HCT116 (cell line): ENCODE measurements around the gene EWSR1. TPM values are rescaled to one million over a fixed set of nuclear protein-coding genes. Genes with fewer than 3 reads are reported as not detected.

Source experiments
- ATAC-seq: fragments of 200-7000 bp; cut with Tn5 transposase; 2 replicates; pipeline ENCODE4 v1.9.1; 2020; ENCODE audit warnings: mild to moderate bottlenecking, moderate library complexity
- BruUV-seq: library from RNA; stranded (reverse); fragments of 400-500 nt; replicated peaks from 2 replicates; lab custom pipeline; 2021; lab: Mats Ljungman, UMichigan
- CTCF ChIA-PET: fragments of 300-600 bp; sonication (Branson Sonifier 250); formaldehyde crosslinking; loops from one replicate; lab custom pipeline; 2021; ENCODE audit warnings: antibody characterized with exemption; lab: Charles Lee
- POLR2A ChIA-PET: fragments of 300-600, 350-600 bp; sonication (Branson Sonifier 250); formaldehyde crosslinking; loops from one replicate; lab custom pipeline; 2021; ENCODE audit warnings: antibody characterized with exemption; lab: Charles Lee
- RAD21 ChIA-PET, 2 experiments: fragments of 300-600 bp; sonication (Branson Sonifier 250); formaldehyde crosslinking; loops; one replicate each; lab custom pipeline; 2023; ENCODE audit warnings: low total read pairs in 2 of 2; ENCODE audit not compliant: uncharacterized antibody in 2 of 2, unreplicated experiment in 2 of 2, low non-redundant PET in 1 of 2; lab: Charles Lee
- DNase-seq: peaks from one replicate; pipeline ENCODE4 v3.0.0-alpha.2; 2010; ENCODE audit warnings: low read depth, low spot score
- H2AFZ ChIP-seq: fragments of 200-600 bp; shearing (Covaris generic), sonication (generic); 2 replicates; pipeline ENCODE4 v1.6.1; 2017; ENCODE audit warnings: low read depth, mixed run types, mixed read lengths, antibody characterized with exemption, low read length; ENCODE audit not compliant: poor library complexity, severe bottlenecking
- H3K27ac ChIP-seq: 2 replicates; pipeline ENCODE4 v1.5.1; 2012; ENCODE audit warnings: low read depth, low read length
- H3K27me3 ChIP-seq: fragments of 200-600 bp; sonication (generic); 2 replicates; pipeline ENCODE4 v1.6.1; 2016; ENCODE audit warnings: mixed run types, low read length, mixed read lengths; ENCODE audit not compliant: insufficient read depth
- H3K36me3 ChIP-seq, 2 experiments: fragments of 200-500 bp in 1 of 2; fragments of 200-600 bp in 1 of 2; sonication (Bioruptor generic) in 1 of 2; sonication (generic) in 1 of 2; 2 replicates each; pipeline versions ENCODE4 v1.5.1 to v1.6.1; 2014 to 2016; ENCODE audit warnings: low read length in 2 of 2, inconsistent platforms in 1 of 2, mixed read lengths in 1 of 2, mixed run types in 1 of 2; ENCODE audit not compliant: insufficient read depth in 2 of 2, control insufficient read depth in 1 of 2
- H3K4me1 ChIP-seq, 2 experiments: fragments of 200-600 bp in 1 of 2; sonication (generic) in 1 of 2; 2 replicates each; pipeline versions ENCODE4 v1.5.1 to v1.6.1; 2012 to 2017; ENCODE audit warnings: low read length in 2 of 2, inconsistent platforms in 1 of 2, mild to moderate bottlenecking in 1 of 2, mixed read lengths in 1 of 2, mixed run types in 1 of 2, moderate library complexity in 1 of 2; ENCODE audit not compliant: insufficient read depth in 2 of 2, control insufficient read depth in 1 of 2
- H3K4me2 ChIP-seq: fragments of 200-600 bp; sonication (generic); 2 replicates; pipeline ENCODE4 v1.6.1; 2017; ENCODE audit warnings: mixed run types, low read length, mixed read lengths
- H3K4me3 ChIP-seq, 2 experiments: fragments of 200-600 bp in 1 of 2; sonication (generic) in 1 of 2; replicated peaks in 1 of 2; 2 replicates each; pipeline ENCODE4 v1.5.1; 2011 to 2016; ENCODE audit warnings: low read length in 2 of 2, control low read depth in 1 of 2, low read depth in 1 of 2, mild to moderate bottlenecking in 1 of 2, mixed read lengths in 1 of 2, mixed run types in 1 of 2
- H3K79me2 ChIP-seq: fragments of 200-600 bp; sonication (generic); 2 replicates; pipeline ENCODE4 v1.6.1; 2017; ENCODE audit warnings: mild to moderate bottlenecking, mixed run types, low read length, moderate library complexity, mixed read lengths; ENCODE audit not compliant: insufficient read depth
- H3K9ac ChIP-seq: fragments of 200-600 bp; sonication (generic); 2 replicates; pipeline ENCODE4 v1.6.1; 2016; ENCODE audit warnings: low read length, mixed read lengths
- H3K9me2 ChIP-seq: fragments of 200-600 bp; sonication (generic), shearing (Covaris generic); 2 replicates; pipeline ENCODE4 v1.6.1; 2017; ENCODE audit warnings: mixed run types, mild to moderate bottlenecking, moderate library complexity; ENCODE audit not compliant: insufficient read depth
- H3K9me3 ChIP-seq, 2 experiments: fragments of 200-500 bp in 1 of 2; fragments of 200-600 bp in 1 of 2; sonication (Bioruptor generic) in 1 of 2; sonication (generic) in 1 of 2; 2 replicates each; pipeline ENCODE4 v1.6.1; 2014 to 2017; ENCODE audit warnings: low read length in 2 of 2, mixed read lengths in 2 of 2, inconsistent platforms in 1 of 2, low read depth in 1 of 2, mild to moderate bottlenecking in 1 of 2, mixed run types in 1 of 2, moderate library complexity in 1 of 2; ENCODE audit not compliant: control insufficient read depth in 1 of 2, insufficient read depth in 1 of 2
- H4K20me1 ChIP-seq: fragments of 200-600 bp; sonication (generic), shearing (Covaris generic); 2 replicates; pipeline ENCODE4 v1.6.1; 2017; ENCODE audit warnings: mixed run types, mild to moderate bottlenecking, moderate library complexity; ENCODE audit not compliant: insufficient read depth
- CBX3 ChIP-seq: IDR thresholded peaks from 2 replicates; pipeline ENCODE4 v1.6.1; 2012; ENCODE audit warnings: low read depth
- EGR1 ChIP-seq: IDR thresholded peaks from 2 replicates; pipeline ENCODE4 v1.6.1; 2012; ENCODE audit warnings: low read depth
- ELF1 ChIP-seq: IDR thresholded peaks from 2 replicates; pipeline ENCODE4 v1.6.1; 2012; ENCODE audit warnings: low read depth, borderline replicate concordance
- EZH2 ChIP-seq: fragments of 200-600 bp; sonication (generic); IDR thresholded peaks from 2 replicates; pipeline ENCODE4 v1.6.1; 2017; ENCODE audit warnings: antibody characterized with exemption, mixed run types
- EZH2phosphoT487 ChIP-seq: fragments of 200-600 bp; IDR thresholded peaks from 2 replicates; pipeline ENCODE4 v1.6.1; 2018; ENCODE audit warnings: antibody characterized with exemption, borderline replicate concordance
- FOSL1 ChIP-seq: IDR thresholded peaks from 2 replicates; pipeline ENCODE4 v1.6.1; 2012; ENCODE audit warnings: low read depth
- POLR2A ChIP-seq: IDR thresholded peaks from 2 replicates; pipeline ENCODE4 v1.7.0; 2011; ENCODE audit warnings: borderline replicate concordance; ENCODE audit not compliant: insufficient read depth, insufficient read length; ENCODE audit errors: extremely low read depth
- POLR2AphosphoS5 ChIP-seq: IDR thresholded peaks from 2 replicates; pipeline ENCODE4 v1.6.1; 2011; ENCODE audit warnings: mild to moderate bottlenecking, low read depth, low read length, moderate library complexity
- SIN3A ChIP-seq: IDR thresholded peaks from 2 replicates; pipeline ENCODE4 v1.6.1; 2012; ENCODE audit warnings: low read depth
- SP1 ChIP-seq: IDR thresholded peaks from 2 replicates; pipeline ENCODE4 v1.6.1; 2012; ENCODE audit warnings: low read depth
- SRF ChIP-seq: IDR thresholded peaks from 2 replicates; pipeline ENCODE4 v1.6.1; 2012; ENCODE audit warnings: low read depth
- TCF7L2 ChIP-seq: IDR thresholded peaks from 2 replicates; pipeline ENCODE4 v1.7.0; 2011; ENCODE audit warnings: borderline replicate concordance, inconsistent platforms; ENCODE audit not compliant: insufficient read depth, insufficient read length; ENCODE audit errors: extremely low read depth
- YY1 ChIP-seq: IDR thresholded peaks from 2 replicates; pipeline ENCODE4 v1.6.1; 2011; ENCODE audit warnings: low read length, low read depth, moderate library complexity, mild to moderate bottlenecking; ENCODE audit not compliant: insufficient replicate concordance; ENCODE audit errors: extremely low read depth
- ZFX ChIP-seq: fragments of 450-650 bp; IDR thresholded peaks from 2 replicates; pipeline ENCODE4 v1.6.1; 2017
- ZNF274 ChIP-seq: fragments of 200-500 bp; sonication (Bioruptor generic); IDR thresholded peaks from 2 replicates; pipeline ENCODE4 v1.6.1; 2014; ENCODE audit warnings: mild to moderate bottlenecking, low read depth, low read length, inconsistent platforms
- intact Hi-C: fragments of 100-400 bp; cut with micrococcal nuclease; formaldehyde crosslinking; loops from 2 replicates; pipeline ENCODE4 v1.10.0; 2022
- total RNA-seq: library from RNA; stranded (reverse); gene quantifications from one replicate; pipeline ENCODE4 v1.2.1, GENCODE V29; 2021; ENCODE audit not compliant: unreplicated experiment
- TF ChIP-seq, protein P1 (sequence below), 3 experiments: fragments of 200-600 bp in 1 of 3; sonication (generic) in 1 of 3; IDR thresholded peaks in 2 of 3; conservative IDR thresholded peaks in 1 of 3; 2 replicates each; pipeline ENCODE4 v1.5.1; 2012 to 2017; ENCODE audit warnings: low read depth in 2 of 3, low read length in 2 of 3, antibody characterized with exemption in 1 of 3, borderline replicate concordance in 1 of 3, control low read depth in 1 of 3, mild to moderate bottlenecking in 1 of 3, mixed read lengths in 1 of 3, mixed run types in 1 of 3, moderate library complexity in 1 of 3; ENCODE audit not compliant: insufficient read depth in 1 of 3
- TF ChIP-seq, protein P2 (sequence below): IDR thresholded peaks from 2 replicates; pipeline ENCODE4 v1.6.1; 2012
- TF ChIP-seq, protein P3 (sequence below): IDR thresholded peaks from 2 replicates; pipeline ENCODE4 v1.6.1; 2012
- TF ChIP-seq, protein P4 (sequence below): IDR thresholded peaks from 2 replicates; pipeline ENCODE4 v1.6.1; 2012; ENCODE audit warnings: low read depth

EWSR1 gene
- total RNA-seq, 1 experiment from 2014 or later = 335 TPM

DNA sequence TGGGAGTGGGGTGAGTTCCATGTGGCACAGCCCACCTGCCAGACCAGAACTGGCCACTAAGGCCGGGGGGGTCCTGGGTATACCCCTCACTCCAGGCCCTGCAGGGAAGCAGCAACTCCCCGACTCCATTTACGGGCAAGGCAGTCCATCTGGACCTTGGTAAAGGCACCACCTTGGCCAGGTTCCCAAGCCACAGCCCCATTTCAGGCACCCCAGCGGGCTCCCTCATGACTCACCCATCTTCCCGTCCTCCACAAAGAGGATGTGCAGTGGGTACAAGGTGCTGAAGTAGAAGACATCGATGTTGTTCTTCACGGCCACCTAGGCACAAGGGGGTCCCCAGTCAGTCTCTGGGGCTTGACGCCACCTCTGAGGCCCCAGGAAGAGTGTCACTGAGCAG lies 63.1 kb downstream of the EWSR1 start:
- no peak overlapping the region for H3K27ac ChIP-seq
- no peaks in the 10 kb centered on the region for H4K20me1 ChIP-seq
- DNase-seq (no peak), ATAC-seq (no peak)
- intact Hi-C loops = no loop called here
- no peak overlapping the region for H3K9ac ChIP-seq
- no peaks in the 10 kb centered on the region for H3K27me3 ChIP-seq
- ChIA-PET RAD21 (no interaction called here), CTCF (no interaction called here)
- H3K4me2 ChIP-seq = no peak overlapping the region
- H3K9me3 ChIP-seq = no peaks in the 10 kb centered on the region
- peaks cover 0 to 10% of the 10 kb centered on the region in 2 experiments; a peak in 2 of 4 replicates for H3K36me3 ChIP-seq
- no peak overlapping the region for H3K4me3 ChIP-seq
- no TSS peak for BruUV-seq
- no peak overlapping the region for H2AFZ ChIP-seq
- peaks cover 0 to 6% of the 10 kb centered on the region in 2 experiments; a peak in 1 of 4 replicates for H3K4me1 ChIP-seq
- no peaks in the 10 kb centered on the region for H3K79me2 ChIP-seq
- TF ChIP-seq, protein P1, sequence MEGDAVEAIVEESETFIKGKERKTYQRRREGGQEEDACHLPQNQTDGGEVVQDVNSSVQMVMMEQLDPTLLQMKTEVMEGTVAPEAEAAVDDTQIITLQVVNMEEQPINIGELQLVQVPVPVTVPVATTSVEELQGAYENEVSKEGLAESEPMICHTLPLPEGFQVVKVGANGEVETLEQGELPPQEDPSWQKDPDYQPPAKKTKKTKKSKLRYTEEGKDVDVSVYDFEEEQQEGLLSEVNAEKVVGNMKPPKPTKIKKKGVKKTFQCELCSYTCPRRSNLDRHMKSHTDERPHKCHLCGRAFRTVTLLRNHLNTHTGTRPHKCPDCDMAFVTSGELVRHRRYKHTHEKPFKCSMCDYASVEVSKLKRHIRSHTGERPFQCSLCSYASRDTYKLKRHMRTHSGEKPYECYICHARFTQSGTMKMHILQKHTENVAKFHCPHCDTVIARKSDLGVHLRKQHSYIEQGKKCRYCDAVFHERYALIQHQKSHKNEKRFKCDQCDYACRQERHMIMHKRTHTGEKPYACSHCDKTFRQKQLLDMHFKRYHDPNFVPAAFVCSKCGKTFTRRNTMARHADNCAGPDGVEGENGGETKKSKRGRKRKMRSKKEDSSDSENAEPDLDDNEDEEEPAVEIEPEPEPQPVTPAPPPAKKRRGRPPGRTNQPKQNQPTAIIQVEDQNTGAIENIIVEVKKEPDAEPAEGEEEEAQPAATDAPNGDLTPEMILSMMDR (IDR thresholded peaks at IDR 0.05 in 2 of 3, conservative IDR thresholded peaks at IDR 0.05 in 1 of 3; ENCODE audit: borderline replicate concordance in 1 of 3, insufficient read depth in 1 of 3, low read depth in 2 of 3, low read length in 2 of 3) = no peak
- TF ChIP-seq, protein P2, sequence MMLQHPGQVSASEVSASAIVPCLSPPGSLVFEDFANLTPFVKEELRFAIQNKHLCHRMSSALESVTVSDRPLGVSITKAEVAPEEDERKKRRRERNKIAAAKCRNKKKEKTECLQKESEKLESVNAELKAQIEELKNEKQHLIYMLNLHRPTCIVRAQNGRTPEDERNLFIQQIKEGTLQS = no peak
- TF ChIP-seq SP1 (no peak), EZH2 (no peak), EZH2phosphoT487 (no peak), POLR2AphosphoS5 (no peak), ELF1 (no peak), SIN3A (no peak), YY1 (no peak), ZNF274 (no peak), TCF7L2 (no peak), CBX3 (no peak), EGR1 (no peak), FOSL1 (no peak), POLR2A (no peak), ZFX (no peak), SRF (no peak)
- TF ChIP-seq, protein P3, sequence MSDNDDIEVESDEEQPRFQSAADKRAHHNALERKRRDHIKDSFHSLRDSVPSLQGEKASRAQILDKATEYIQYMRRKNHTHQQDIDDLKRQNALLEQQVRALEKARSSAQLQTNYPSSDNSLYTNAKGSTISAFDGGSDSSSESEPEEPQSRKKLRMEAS = no peak
- TF ChIP-seq, protein P4, sequence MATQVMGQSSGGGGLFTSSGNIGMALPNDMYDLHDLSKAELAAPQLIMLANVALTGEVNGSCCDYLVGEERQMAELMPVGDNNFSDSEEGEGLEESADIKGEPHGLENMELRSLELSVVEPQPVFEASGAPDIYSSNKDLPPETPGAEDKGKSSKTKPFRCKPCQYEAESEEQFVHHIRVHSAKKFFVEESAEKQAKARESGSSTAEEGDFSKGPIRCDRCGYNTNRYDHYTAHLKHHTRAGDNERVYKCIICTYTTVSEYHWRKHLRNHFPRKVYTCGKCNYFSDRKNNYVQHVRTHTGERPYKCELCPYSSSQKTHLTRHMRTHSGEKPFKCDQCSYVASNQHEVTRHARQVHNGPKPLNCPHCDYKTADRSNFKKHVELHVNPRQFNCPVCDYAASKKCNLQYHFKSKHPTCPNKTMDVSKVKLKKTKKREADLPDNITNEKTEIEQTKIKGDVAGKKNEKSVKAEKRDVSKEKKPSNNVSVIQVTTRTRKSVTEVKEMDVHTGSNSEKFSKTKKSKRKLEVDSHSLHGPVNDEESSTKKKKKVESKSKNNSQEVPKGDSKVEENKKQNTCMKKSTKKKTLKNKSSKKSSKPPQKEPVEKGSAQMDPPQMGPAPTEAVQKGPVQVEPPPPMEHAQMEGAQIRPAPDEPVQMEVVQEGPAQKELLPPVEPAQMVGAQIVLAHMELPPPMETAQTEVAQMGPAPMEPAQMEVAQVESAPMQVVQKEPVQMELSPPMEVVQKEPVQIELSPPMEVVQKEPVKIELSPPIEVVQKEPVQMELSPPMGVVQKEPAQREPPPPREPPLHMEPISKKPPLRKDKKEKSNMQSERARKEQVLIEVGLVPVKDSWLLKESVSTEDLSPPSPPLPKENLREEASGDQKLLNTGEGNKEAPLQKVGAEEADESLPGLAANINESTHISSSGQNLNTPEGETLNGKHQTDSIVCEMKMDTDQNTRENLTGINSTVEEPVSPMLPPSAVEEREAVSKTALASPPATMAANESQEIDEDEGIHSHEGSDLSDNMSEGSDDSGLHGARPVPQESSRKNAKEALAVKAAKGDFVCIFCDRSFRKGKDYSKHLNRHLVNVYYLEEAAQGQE = no peak
- TF ChIP-seq, all 23 proteins: peak for 0
- no peaks in the 10 kb centered on the region for H3K9me2 ChIP-seq
- POLR2A ChIA-PET = no interaction called here
